ENCODE data around the gene ABCB4.

ABCB4 gene

GRCh38 chr7:87494454-87494853 is 19.0 kb upstream of the ABCB4 start:
- peaks cover 11% of the 10 kb centered on the region for H3K4me1 Mint-ChIP-seq
- H3K27ac Mint-ChIP-seq = no peak overlapping the region
- no peak for TF ChIP-seq CTCF (IDR thresholded peaks at IDR 0.05)
- no peaks in the 10 kb centered on the region for H3K36me3 Mint-ChIP-seq (ENCODE audit: low read depth)
- H3K4me3 Mint-ChIP-seq = no peak overlapping the region
- DNase-seq = no peak
- H3K27me3 Mint-ChIP-seq (ENCODE audit: low read depth, poor library complexity) = no peaks in the 10 kb centered on the region
- H3K9me3 Mint-ChIP-seq = no peaks in the 10 kb centered on the region

- Mint-ChIP-seq H3K9me3 (no peaks in the 10 kb centered on the region), H3K36me3 (ENCODE audit: low read depth) (no peaks in the 10 kb centered on the region), H3K4me3 (no peak overlapping the region), H3K27me3 (ENCODE audit: low read depth, poor library complexity) (peaks cover 2% of the 10 kb centered on the region), H3K27ac (no peak overlapping the region), H3K4me1 (no peaks in the 10 kb centered on the region)
- no peak for TF ChIP-seq CTCF (IDR thresholded peaks at IDR 0.05)
- DNase-seq = no peak
Measured at GRCh38 chr7:87483131-87483530, 7.7 kb upstream of the ABCB4 start.

- Mint-ChIP-seq H3K4me3 (no peak overlapping the region), H3K36me3 (ENCODE audit: low read depth) (no peaks in the 10 kb centered on the region), H3K4me1 (no peaks in the 10 kb centered on the region), H3K9me3 (no peaks in the 10 kb centered on the region), H3K27ac (no peak overlapping the region), H3K27me3 (ENCODE audit: low read depth, poor library complexity) (peaks cover 4% of the 10 kb centered on the region)
- no peak for TF ChIP-seq CTCF (IDR thresholded peaks at IDR 0.05)
- DNase-seq = no peak
Measured at GRCh38 chr7:87482115-87482514, 6.6 kb upstream of the ABCB4 start.

GRCh38 chr7:87480386-87480785 is 4.9 kb upstream of the ABCB4 start:
- Mint-ChIP-seq H3K36me3 (ENCODE audit: low read depth) (no peaks in the 10 kb centered on the region), H3K4me1 (peaks cover 6% of the 10 kb centered on the region), H3K4me3 (no peak overlapping the region), H3K27ac (no peak overlapping the region), H3K27me3 (ENCODE audit: low read depth, poor library complexity) (peaks cover 5% of the 10 kb centered on the region), H3K9me3 (no peaks in the 10 kb centered on the region)
- no peak for DNase-seq
- TF ChIP-seq CTCF (IDR thresholded peaks at IDR 0.05) = no peak

- H3K4me1 Mint-ChIP-seq = peaks cover 9% of the 10 kb centered on the region
- TF ChIP-seq CTCF (IDR thresholded peaks at IDR 0.05) = no peak
- DNase-seq = no peak
- peaks cover 5% of the 10 kb centered on the region for H3K27me3 Mint-ChIP-seq (ENCODE audit: low read depth, poor library complexity)
- no peak overlapping the region for H3K4me3 Mint-ChIP-seq
- no peaks in the 10 kb centered on the region for H3K9me3 Mint-ChIP-seq
- H3K36me3 Mint-ChIP-seq (ENCODE audit: low read depth) = no peaks in the 10 kb centered on the region
- H3K27ac Mint-ChIP-seq = no peak overlapping the region
Measured at GRCh38 chr7:87479951-87480350, 4.5 kb upstream of the ABCB4 start.

- TF ChIP-seq CTCF (IDR thresholded peaks at IDR 0.05) = no peak
- peaks cover 5% of the 10 kb centered on the region for H3K36me3 Mint-ChIP-seq (ENCODE audit: low read depth)
- H3K9me3 Mint-ChIP-seq = no peaks in the 10 kb centered on the region
Measured at GRCh38 chr7:87476179-87476557, 688 bp upstream of the ABCB4 start.

More at GRCh38 chr7:87476179-87476557, 688 bp upstream of the ABCB4 start:
- Mint-ChIP-seq H3K27me3 (ENCODE audit: low read depth, poor library complexity) (peaks cover 5% of the 10 kb centered on the region), H3K4me3 (peak overlapping the region; percentile 71), H3K27ac (no peak overlapping the region), H3K4me1 (peaks cover 34% of the 10 kb centered on the region)
- DNase-seq = no peak
